H9 (cell line): Measurements from ENCODE around the gene PXDN. TPM values are rescaled to one million over a fixed set of nuclear protein-coding genes. Genes with fewer than 3 reads are reported as not detected.

Experiments
- DNase-seq: peaks from one replicate; pipeline ENCODE4 v3.0.0-alpha.2; 2017
- H2AFZ ChIP-seq: one replicate; pipeline ENCODE4 v1.6.1; 2013; ENCODE audit warnings: mild to moderate bottlenecking, low read length, control low read depth, moderate library complexity
- H2AK5ac ChIP-seq: 2 replicates; pipeline ENCODE4 v1.6.1; 2013; ENCODE audit warnings: low read length, control low read depth, mixed read lengths; ENCODE audit not compliant: insufficient read length
- H2BK120ac ChIP-seq: one replicate; pipeline ENCODE4 v1.6.1; 2013; ENCODE audit warnings: low read depth, mild to moderate bottlenecking, low read length, control low read depth, inconsistent platforms; ENCODE audit not compliant: poor library complexity, severe bottlenecking
- H2BK12ac ChIP-seq: 2 replicates; pipeline ENCODE4 v1.6.1; 2013; ENCODE audit warnings: low read length, control low read depth, mixed read lengths, low read depth; ENCODE audit not compliant: insufficient read length
- H2BK15ac ChIP-seq: 2 replicates; pipeline ENCODE4 v1.6.1; 2013; ENCODE audit warnings: low read depth, low read length, control low read depth
- H2BK20ac ChIP-seq: one replicate; pipeline ENCODE4 v1.6.1; 2013; ENCODE audit warnings: low read depth, mild to moderate bottlenecking, low read length, control low read depth, inconsistent platforms; ENCODE audit not compliant: poor library complexity, severe bottlenecking
- H2BK5ac ChIP-seq: 2 replicates; pipeline ENCODE4 v1.6.1; 2013; ENCODE audit warnings: low read length, control low read depth, mixed read lengths; ENCODE audit not compliant: insufficient read length
- H3K14ac ChIP-seq: 2 replicates; pipeline ENCODE4 v1.6.1; 2013; ENCODE audit warnings: low read length, control low read depth; ENCODE audit not compliant: insufficient read depth
- H3K18ac ChIP-seq: 2 replicates; pipeline ENCODE4 v1.6.1; 2013; ENCODE audit warnings: low read depth, mild to moderate bottlenecking, mixed read lengths, low read length, control low read depth; ENCODE audit not compliant: insufficient read length
- H3K23ac ChIP-seq: 2 replicates; pipeline ENCODE4 v1.6.1; 2013; ENCODE audit warnings: low read length, control low read depth, mixed read lengths, low read depth; ENCODE audit not compliant: insufficient read length
- H3K23me2 ChIP-seq: 2 replicates; pipeline ENCODE4 v1.6.1; 2013; ENCODE audit warnings: low read depth, mild to moderate bottlenecking, mixed read lengths, low read length, control low read depth; ENCODE audit not compliant: insufficient read length, poor library complexity, severe bottlenecking
- H3K27ac ChIP-seq: 2 replicates; pipeline ENCODE4 v1.5.1; 2013; ENCODE audit warnings: low read length, control low read depth, mixed read lengths, low read depth; ENCODE audit not compliant: insufficient read length
- H3K27me3 ChIP-seq: 2 replicates; pipeline ENCODE4 v1.6.1; 2013; ENCODE audit warnings: low read length, control low read depth, inconsistent platforms; ENCODE audit not compliant: insufficient read depth
- H3K4ac ChIP-seq: 2 replicates; pipeline ENCODE4 v1.6.1; 2013; ENCODE audit warnings: low read depth, mild to moderate bottlenecking, control low read depth, inconsistent platforms, low read length, moderate library complexity
- H3K4me1 ChIP-seq: 2 replicates; pipeline ENCODE4 v1.6.1; 2013; ENCODE audit warnings: low read length, control low read depth, inconsistent platforms; ENCODE audit not compliant: insufficient read depth
- H3K4me2 ChIP-seq: 2 replicates; pipeline ENCODE4 v1.6.1; 2013; ENCODE audit warnings: low read length, control low read depth, mixed read lengths; ENCODE audit not compliant: insufficient read length, insufficient read depth
- H3K56ac ChIP-seq: 2 replicates; pipeline ENCODE4 v1.6.1; 2013; ENCODE audit warnings: low read depth, mild to moderate bottlenecking, mixed read lengths, low read length, control low read depth; ENCODE audit not compliant: insufficient read length
- H3K79me1 ChIP-seq: 2 replicates; pipeline ENCODE4 v1.6.1; 2013; ENCODE audit warnings: low read depth, mild to moderate bottlenecking, moderate library complexity, low read length, control low read depth, inconsistent platforms; ENCODE audit not compliant: insufficient read depth, poor library complexity, severe bottlenecking
- H3K79me2 ChIP-seq: 2 replicates; pipeline ENCODE4 v1.6.1; 2013; ENCODE audit warnings: low read length, control low read depth, inconsistent platforms; ENCODE audit not compliant: insufficient read depth
- H3K9ac ChIP-seq: 2 replicates; pipeline ENCODE4 v1.6.1; 2013; ENCODE audit warnings: low read length, control low read depth, mixed read lengths; ENCODE audit not compliant: insufficient read length; ENCODE audit errors: extremely low read depth
- H3K9me3 ChIP-seq: one replicate; pipeline ENCODE4 v1.6.1; 2013; ENCODE audit warnings: low read depth, low read length, inconsistent platforms; ENCODE audit not compliant: control insufficient read depth
- H3T11ph ChIP-seq: one replicate; pipeline ENCODE4 v1.6.1; 2013; ENCODE audit warnings: mild to moderate bottlenecking, low read length, control low read depth, inconsistent platforms
- H4K20me1 ChIP-seq: one replicate; pipeline ENCODE4 v1.6.1; 2013; ENCODE audit not compliant: control insufficient read depth, insufficient read length, insufficient read depth
- H4K5ac ChIP-seq: 2 replicates; pipeline ENCODE4 v1.6.1; 2013; ENCODE audit warnings: low read depth, mild to moderate bottlenecking, mixed read lengths, low read length, control low read depth; ENCODE audit not compliant: insufficient read length
- H4K8ac ChIP-seq: replicated peaks from 2 replicates; pipeline ENCODE4 v1.6.1; 2013; ENCODE audit warnings: low read length, control low read depth, mixed read lengths, low read depth; ENCODE audit not compliant: insufficient read length
- H4K91ac ChIP-seq: 2 replicates; pipeline ENCODE4 v1.6.1; 2013; ENCODE audit warnings: low read depth, mild to moderate bottlenecking, moderate library complexity, mixed read lengths, low read length, control low read depth; ENCODE audit not compliant: insufficient read length
- H3K27ac Mint-ChIP-seq, 3 experiments: 2 replicates in 2 of 3; 3 replicates in 1 of 3; pipeline ENCODE4 v1.8.0; 2020 to 2021; ENCODE audit warnings: mixed read lengths in 3 of 3, mild to moderate bottlenecking in 1 of 3, moderate library complexity in 1 of 3
- H3K27me3 Mint-ChIP-seq: 2 replicates; pipeline ENCODE4 v1.8.0; 2021; ENCODE audit warnings: low read depth, mild to moderate bottlenecking, moderate library complexity, mixed read lengths
- H3K36me3 Mint-ChIP-seq, 3 experiments: 2 replicates in 2 of 3; 3 replicates in 1 of 3; pipeline ENCODE4 v1.8.0; 2020 to 2021; ENCODE audit warnings: low read depth in 3 of 3, mixed read lengths in 3 of 3; ENCODE audit not compliant: insufficient read depth in 1 of 3
- H3K4me1 Mint-ChIP-seq, 2 experiments: 2 replicates each; pipeline ENCODE4 v1.8.0; 2020; ENCODE audit warnings: mixed read lengths in 2 of 2
- H3K4me3 Mint-ChIP-seq, 2 experiments: 2 replicates in 1 of 2; 3 replicates in 1 of 2; pipeline ENCODE4 v1.8.0; 2020 to 2021; ENCODE audit warnings: mild to moderate bottlenecking in 2 of 2, mixed read lengths in 2 of 2, moderate library complexity in 1 of 2
- H3K9me3 Mint-ChIP-seq, 2 experiments: 2 replicates in 1 of 2; 3 replicates in 1 of 2; pipeline ENCODE4 v1.8.0; 2020; ENCODE audit warnings: mild to moderate bottlenecking in 2 of 2, mixed read lengths in 2 of 2, moderate library complexity in 1 of 2
- WGBS: extraction: QIAGEN DNeasy Blood & Tissue Kit; methylation state at CpG from one replicate; pipeline ENCODE4 v1.1.7; 2013; ENCODE audit warnings: missing lambda C conversion rate, low lambda C conversion rate, mixed read lengths; ENCODE audit not compliant: insufficient read length; ENCODE audit errors: extremely low coverage; 5-methylcytosine and 5-hydroxymethylcytosine counted together
- total RNA-seq: library from RNA; stranded (reverse); gene quantifications from 2 replicates; pipeline ENCODE4 v1.2.1, GENCODE V29; 2021
- TF ChIP-seq, protein P1 (sequence below): fragments of 200-600 bp; sonication (generic); conservative IDR thresholded peaks from 3 replicates; pipeline ENCODE4 v1.8.0; 2021; ENCODE audit warnings: antibody characterized with exemption, mild to moderate bottlenecking

The PXDN gene
- total RNA-seq, 1 experiment from 2014 or later: 146 TPM

DNA sequence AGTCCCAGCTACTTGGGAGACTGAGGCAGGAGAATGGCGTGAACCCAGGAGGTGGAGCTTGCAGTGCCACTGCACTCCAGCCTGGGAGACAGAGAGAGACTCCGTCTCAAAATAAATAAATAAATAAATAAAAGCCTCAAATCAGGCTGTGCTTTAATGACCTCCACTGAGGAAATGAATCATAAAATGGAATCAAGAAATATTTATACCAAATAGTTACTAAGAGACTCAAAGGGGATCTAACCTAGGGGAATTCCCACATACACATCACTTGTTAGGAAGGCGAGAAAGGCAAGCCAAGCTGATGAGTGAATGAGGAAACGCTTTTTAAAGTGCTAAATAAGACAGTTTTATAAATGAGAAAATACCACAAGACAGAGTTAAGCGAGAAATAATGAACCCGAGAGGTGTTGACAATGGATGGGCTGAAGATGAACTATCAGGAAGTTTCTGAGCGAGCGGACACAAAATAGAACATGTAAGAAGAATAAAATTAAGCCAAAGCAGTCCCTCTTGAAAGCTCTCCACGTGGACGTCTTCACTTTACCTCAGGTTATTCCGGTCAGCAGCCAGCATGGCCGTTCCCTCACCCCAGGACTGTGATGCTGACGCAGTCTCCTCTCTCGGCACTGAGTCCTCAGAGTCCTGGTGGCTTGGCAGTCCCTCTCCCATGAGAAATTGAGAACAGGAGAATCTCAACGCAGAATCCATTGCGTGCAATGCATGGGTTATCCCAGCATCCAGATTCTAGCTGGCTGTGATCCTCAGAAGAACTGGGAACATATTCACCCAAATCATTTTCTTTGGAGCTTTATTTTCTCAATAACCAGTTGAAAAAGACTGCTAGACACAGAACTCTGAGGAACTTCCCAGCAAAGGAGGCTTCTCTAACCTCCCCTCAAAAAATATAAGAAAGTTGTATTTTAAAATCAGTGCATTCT lies 22.3 kb downstream of the PXDN start:
- WGBS: no CpG with 5 or more reads among the region's 16 CpGs
- H3K9ac ChIP-seq: no peak overlapping the region

More for the DNA sequence above, 22.3 kb downstream of the PXDN start:
- Mint-ChIP-seq H3K4me1 (peaks cover 18 to 22% of the 10 kb centered on the region in 2 experiments), H3K9me3 (no peaks in the 10 kb centered on the region; a peak in 1 of 5 replicates), H3K27me3 (no peaks in the 10 kb centered on the region), H3K27ac (no peak overlapping the region), H3K4me3 (no peak overlapping the region), H3K36me3 (peaks cover 0 to 2% (median 2%) of the 10 kb centered on the region in 3 experiments; a peak in 3 of 7 replicates)
- H3K27me3 ChIP-seq: no peaks in the 10 kb centered on the region
- H3K4me1 ChIP-seq: no peaks in the 10 kb centered on the region; the same call in 1 of the 2 replicates
- no peak overlapping the region for H4K8ac ChIP-seq
- no peak overlapping the region for H4K91ac ChIP-seq
- H2BK15ac ChIP-seq: no peak overlapping the region
- no peak overlapping the region for H3K56ac ChIP-seq
- H3K18ac ChIP-seq: no peak overlapping the region
- H3K27ac ChIP-seq: no peak overlapping the region
- H4K20me1 ChIP-seq: no peaks in the 10 kb centered on the region
- H3K23me2 ChIP-seq: no peaks in the 10 kb centered on the region
- H3K23ac ChIP-seq: no peak overlapping the region
- H3K79me1 ChIP-seq: peaks cover 8% of the 10 kb centered on the region
- no peak overlapping the region for H2BK20ac ChIP-seq
- no peak overlapping the region for H2BK5ac ChIP-seq
- no peak for DNase-seq
- no peak overlapping the region for H2AK5ac ChIP-seq
- H3K4ac ChIP-seq: no peak overlapping the region
- no peaks in the 10 kb centered on the region for H3K9me3 ChIP-seq
- TF ChIP-seq, protein P1, sequence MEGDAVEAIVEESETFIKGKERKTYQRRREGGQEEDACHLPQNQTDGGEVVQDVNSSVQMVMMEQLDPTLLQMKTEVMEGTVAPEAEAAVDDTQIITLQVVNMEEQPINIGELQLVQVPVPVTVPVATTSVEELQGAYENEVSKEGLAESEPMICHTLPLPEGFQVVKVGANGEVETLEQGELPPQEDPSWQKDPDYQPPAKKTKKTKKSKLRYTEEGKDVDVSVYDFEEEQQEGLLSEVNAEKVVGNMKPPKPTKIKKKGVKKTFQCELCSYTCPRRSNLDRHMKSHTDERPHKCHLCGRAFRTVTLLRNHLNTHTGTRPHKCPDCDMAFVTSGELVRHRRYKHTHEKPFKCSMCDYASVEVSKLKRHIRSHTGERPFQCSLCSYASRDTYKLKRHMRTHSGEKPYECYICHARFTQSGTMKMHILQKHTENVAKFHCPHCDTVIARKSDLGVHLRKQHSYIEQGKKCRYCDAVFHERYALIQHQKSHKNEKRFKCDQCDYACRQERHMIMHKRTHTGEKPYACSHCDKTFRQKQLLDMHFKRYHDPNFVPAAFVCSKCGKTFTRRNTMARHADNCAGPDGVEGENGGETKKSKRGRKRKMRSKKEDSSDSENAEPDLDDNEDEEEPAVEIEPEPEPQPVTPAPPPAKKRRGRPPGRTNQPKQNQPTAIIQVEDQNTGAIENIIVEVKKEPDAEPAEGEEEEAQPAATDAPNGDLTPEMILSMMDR: no peak
- no peak overlapping the region for H3T11ph ChIP-seq
- no peak overlapping the region for H3K14ac ChIP-seq
- H2BK120ac ChIP-seq: no peak overlapping the region
- H3K4me2 ChIP-seq: no peak overlapping the region
- H2BK12ac ChIP-seq: no peak overlapping the region
- H3K79me2 ChIP-seq: peaks cover 12% of the 10 kb centered on the region; the same call in 1 of the 2 replicates
- H2AFZ ChIP-seq: no peak overlapping the region
- no peak overlapping the region for H4K5ac ChIP-seq
